Measurements from ENCODE around the gene ITGAV.
"Not testable (repeated sequence)": the region's sequence is repeated elsewhere in the genome, so short reads cannot be mapped to it uniquely, and the experiment has no call there.

The ITGAV gene

GRCh38 chr2:186589612-186590349, at the start of gene ITGAV:
ITGAV (plus strand) TSS chr2:186590056; CDS start chr2:186590339, 283 bp downstream.
- DNase-seq, result peak in 55 of 56 donors; percentile 48 to 87 (median 73)

- DNase-seq, result no peak
Measured at GRCh38 chr2:186540941-186541340, 48.9 kb upstream of the ITGAV start.

- DNase-seq, result no peak
Measured at GRCh38 chr2:186542002-186542401, 47.9 kb upstream of the ITGAV start.

- no peak for DNase-seq
Measured at GRCh38 chr2:186543561-186544131, 46.2 kb upstream of the ITGAV start.

GRCh38 chr2:186544255-186544675, 45.6 kb upstream of the ITGAV start:
- DNase-seq, result no peak

GRCh38 chr2:186546846-186547245, 43.0 kb upstream of the ITGAV start:
- DNase-seq, result no peak

GRCh38 chr2:186551323-186552050, 38.4 kb upstream of the ITGAV start:
- DNase-seq, result peak in 1 of 56 donors; percentile 7

- DNase-seq, result no peak
Measured at GRCh38 chr2:186554429-186554828, 35.4 kb upstream of the ITGAV start.

- no peak for DNase-seq
Measured at GRCh38 chr2:186554850-186555671, 34.8 kb upstream of the ITGAV start.

- DNase-seq, result no peak
Measured at GRCh38 chr2:186558512-186559276, 31.2 kb upstream of the ITGAV start.

- DNase-seq, result no peak
Measured at GRCh38 chr2:186559370-186559769, 30.5 kb upstream of the ITGAV start.

- no peak for DNase-seq
Measured at GRCh38 chr2:186559848-186560247, 30.0 kb upstream of the ITGAV start.

- DNase-seq, result no peak
Measured at GRCh38 chr2:186560254-186560653, 29.6 kb upstream of the ITGAV start.

- DNase-seq, result no peak
Measured at GRCh38 chr2:186561467-186562208, 28.2 kb upstream of the ITGAV start.

GRCh38 chr2:186562209-186562578, 27.7 kb upstream of the ITGAV start:
- no peak for DNase-seq

- not testable (repeated sequence) for DNase-seq
Measured at GRCh38 chr2:186568600-186568999, 21.3 kb upstream of the ITGAV start.

GRCh38 chr2:186569127-186569526, 20.7 kb upstream of the ITGAV start:
- DNase-seq, result not testable (repeated sequence)

- DNase-seq, result no peak
Measured at GRCh38 chr2:186569897-186570296, 20.0 kb upstream of the ITGAV start.

GRCh38 chr2:186570604-186571003, 19.3 kb upstream of the ITGAV start:
- no peak for DNase-seq

- no peak for DNase-seq
Measured at GRCh38 chr2:186572705-186573104, 17.2 kb upstream of the ITGAV start.
